Gastroesophageal sphincter (tissue), 4 donors: Measurements from ENCODE around the gene TM6SF1. TPM values are rescaled to one million over a fixed set of nuclear protein-coding genes. Genes with fewer than 3 reads are reported as not detected.

Experiments
- ATAC-seq: fragments of 150-250 bp; one replicate; pipeline ENCODE4 v1.9.1; 2016; ENCODE audit warnings: mild to moderate bottlenecking, moderate library complexity
- H3K27ac ChIP-seq, 4 donors: fragments of 200-600 bp; sonication (generic) in 3 of 4; 1 replicate in 3 of 4; 2 replicates in 1 of 4; pipeline ENCODE4 v1.5.1; 2016 to 2019
- H3K27me3 ChIP-seq: fragments of 200-600 bp; sonication (generic); one replicate; pipeline ENCODE4 v1.5.1; 2019
- H3K36me3 ChIP-seq, 2 donors: fragments of 200-600 bp; sonication (generic); one replicate each; pipeline ENCODE4 v1.5.1; 2019; ENCODE audit warnings: control low read depth in 1 of 2
- H3K4me1 ChIP-seq, 3 donors: fragments of 200-600 bp; sonication (generic); 1 replicate in 2 of 3; 2 replicates in 1 of 3; pipeline ENCODE4 v1.5.1; 2016 to 2019; ENCODE audit warnings: control low read depth in 2 of 3
- H3K4me3 ChIP-seq, 2 donors: fragments of 200-600 bp; sonication (generic); one replicate each; pipeline ENCODE4 v1.5.1; 2019; ENCODE audit warnings: mild to moderate bottlenecking in 1 of 2, moderate library complexity in 1 of 2
- H3K9me3 ChIP-seq, 3 donors: fragments of 200-600 bp; sonication (generic); one replicate each; pipeline ENCODE4 v1.5.1; 2017 to 2019; ENCODE audit warnings: control low read depth in 2 of 3
- CTCF ChIP-seq, 4 experiments: fragments of 200-600 bp in 2 of 4; fragments of 450-650 bp in 2 of 4; sonication (generic) in 1 of 4; IDR thresholded peaks; one replicate each; pipeline ENCODE4 v1.5.1; 2017 to 2019; ENCODE audit warnings: antibody characterized with exemption in 4 of 4, mild to moderate bottlenecking in 2 of 4, moderate library complexity in 2 of 4
- EP300 ChIP-seq: sonication (generic); formaldehyde crosslinking; IDR thresholded peaks from one replicate; pipeline ENCODE4 v1.6.1; 2017; ENCODE audit warnings: antibody characterized with exemption, mild to moderate bottlenecking
- POLR2A ChIP-seq, 2 donors: fragments of 450-650 bp; IDR thresholded peaks; one replicate each; pipeline ENCODE4 v1.6.1; 2017; ENCODE audit warnings: antibody characterized with exemption in 2 of 2, mild to moderate bottlenecking in 2 of 2, moderate library complexity in 1 of 2
- POLR2AphosphoS5 ChIP-seq: sonication (generic); formaldehyde crosslinking; IDR thresholded peaks from one replicate; pipeline ENCODE4 v1.6.1; 2017; ENCODE audit warnings: antibody characterized with exemption
- WGBS, 2 donors: methylation state at CpG; one replicate each; pipeline ENCODE4 v1.1.5; 2018; ENCODE audit warnings: low coverage in 1 of 2; 5-methylcytosine and 5-hydroxymethylcytosine counted together
- total RNA-seq, 4 donors: library from RNA; depleted of rRNA; stranded (reverse); fragments of >200 nt; gene quantifications; one replicate each; pipeline ENCODE4 v1.1.0, GENCODE V29; 2016

TM6SF1 gene
- total RNA-seq, 4 donors from 2014 or later, result 2.3 to 8.1 (median 5.2) TPM

GRCh38 chr15:83114856-83115255, 7.4 kb downstream of the TM6SF1 start:
- Histone ChIP-seq H3K4me3 (no peak overlapping the region), H3K4me1 (no peaks in the 10 kb centered on the region), H3K27ac (no peak overlapping the region), H3K9me3 (no peaks in the 10 kb centered on the region), H3K36me3 (peaks cover 0 to 18% of the 10 kb centered on the region in 2 donors), H3K27me3 (peaks cover 13% of the 10 kb centered on the region)
- ATAC-seq, result no peak
- 80 to 89% methylated on average over 3 to 6 of the region's 6 CpGs for WGBS, 2 donors
- TF ChIP-seq CTCF (IDR thresholded peaks at IDR 0.05) (no peak), POLR2AphosphoS5 (no peak), POLR2A (IDR thresholded peaks at IDR 0.05) (no peak), EP300 (no peak)

GRCh38 chr15:83115410-83115809, 8.0 kb downstream of the TM6SF1 start:
- WGBS, 2 donors, result 96 to 100% methylated on average over 3 of the region's 3 CpGs

GRCh38 chr15:83115831-83116565, 8.6 kb downstream of the TM6SF1 start:
- Histone ChIP-seq H3K9me3 (no peaks in the 10 kb centered on the region), H3K27me3 (peaks cover 2% of the 10 kb centered on the region), H3K4me1 (no peaks in the 10 kb centered on the region), H3K4me3 (no peak overlapping the region), H3K27ac (no peak overlapping the region), H3K36me3 (peaks cover 0 to 18% of the 10 kb centered on the region in 2 donors)
- WGBS, 2 donors, result 70 to 92% methylated on average over 8 to 10 of the region's 11 CpGs
- ATAC-seq, result no peak
- TF ChIP-seq POLR2A (IDR thresholded peaks at IDR 0.05), result no peak
- no peak for TF ChIP-seq CTCF (IDR thresholded peaks at IDR 0.05)
- TF ChIP-seq POLR2AphosphoS5, result no peak
- no peak for TF ChIP-seq EP300

More at GRCh38 chr15:83115410-83115809, 8.0 kb downstream of the TM6SF1 start:
- H3K9me3 ChIP-seq, result no peaks in the 10 kb centered on the region
- H3K27me3 ChIP-seq, result peaks cover 8% of the 10 kb centered on the region
- TF ChIP-seq POLR2A (IDR thresholded peaks at IDR 0.05) (no peak), CTCF (IDR thresholded peaks at IDR 0.05) (no peak), POLR2AphosphoS5 (no peak), EP300 (no peak)
- H3K27ac ChIP-seq, result no peak overlapping the region
- no peaks in the 10 kb centered on the region for H3K4me1 ChIP-seq
- H3K36me3 ChIP-seq, result peaks cover 0 to 18% of the 10 kb centered on the region in 2 donors
- ATAC-seq, result no peak
- no peak overlapping the region for H3K4me3 ChIP-seq

GRCh38 chr15:83118291-83118827, 10.9 kb downstream of the TM6SF1 start:
- no peak for ATAC-seq
- Histone ChIP-seq H3K36me3 (peaks cover 0 to 22% of the 10 kb centered on the region in 2 donors), H3K4me1 (no peaks in the 10 kb centered on the region), H3K9me3 (no peaks in the 10 kb centered on the region), H3K27ac (no peak overlapping the region), H3K27me3 (no peaks in the 10 kb centered on the region), H3K4me3 (no peak overlapping the region)
- 60 to 80% methylated on average over 6 of the region's 6 CpGs for WGBS, 2 donors
- TF ChIP-seq CTCF (IDR thresholded peaks at IDR 0.05) (no peak), EP300 (no peak), POLR2A (IDR thresholded peaks at IDR 0.05) (no peak), POLR2AphosphoS5 (no peak)

GRCh38 chr15:83118968-83119367, 11.5 kb downstream of the TM6SF1 start:
- TF ChIP-seq POLR2AphosphoS5 (no peak), CTCF (IDR thresholded peaks at IDR 0.05) (no peak), POLR2A (IDR thresholded peaks at IDR 0.05) (no peak), EP300 (no peak)
- H3K27me3 ChIP-seq, result no peaks in the 10 kb centered on the region
- no peaks in the 10 kb centered on the region for H3K9me3 ChIP-seq
- H3K27ac ChIP-seq, result no peak overlapping the region
- no peaks in the 10 kb centered on the region for H3K4me1 ChIP-seq
- ATAC-seq, result no peak
- no peak overlapping the region for H3K4me3 ChIP-seq
- peaks cover 0 to 19% of the 10 kb centered on the region in 2 donors for H3K36me3 ChIP-seq
- 88 to 100% methylated on average over 1 to 3 of the region's 4 CpGs for WGBS, 2 donors
